Right renal cortex interstitium (tissue), 3 donors: ENCODE measurements around the gene OTUD3. TPM values are rescaled to one million over a fixed set of nuclear protein-coding genes. Genes with fewer than 3 reads are reported as not detected.
"Not testable (repeated sequence)": the region's sequence is repeated elsewhere in the genome, so short reads cannot be mapped to it uniquely, and the experiment has no call there.

Experiments
- DNase-seq, 3 donors: peaks; one replicate each; pipeline ENCODE4 v3.0.0-alpha.2; 2013; ENCODE audit warnings: low read depth in 3 of 3, low spot score in 2 of 3
- polyA plus RNA-seq, 3 donors: library from polyadenylated mRNA; unstranded; fragments of 120-200 nt; gene quantifications; one replicate each; pipeline ENCODE4 v1.2.1, GENCODE V29; 2013; ENCODE audit not compliant: insufficient read length in 3 of 3

OTUD3 gene
- polyA plus RNA-seq, 3 donors: 12.3 to 20.0 (median 16.8) TPM

DNA sequence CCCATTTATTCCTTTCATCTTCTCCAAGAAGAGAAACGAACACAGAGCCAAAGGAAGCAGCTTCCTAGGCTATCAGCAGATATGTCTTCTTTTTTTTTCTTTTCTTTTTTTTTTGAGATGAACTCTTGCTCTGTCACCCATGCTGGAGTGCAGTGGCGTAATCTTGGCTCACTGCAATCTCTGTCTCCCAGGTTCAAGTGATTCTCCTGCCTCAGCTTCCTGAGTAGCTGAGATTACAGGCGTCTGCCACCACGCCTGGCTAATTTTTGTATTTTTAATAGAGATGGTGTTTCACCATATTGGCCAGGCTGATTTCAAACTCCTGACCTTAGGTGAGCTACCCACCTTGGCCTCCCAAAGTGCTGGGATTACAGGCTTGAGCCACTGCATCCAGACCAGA is 13.6 kb upstream of the OTUD3 start:
- not testable (repeated sequence) for DNase-seq

DNA sequence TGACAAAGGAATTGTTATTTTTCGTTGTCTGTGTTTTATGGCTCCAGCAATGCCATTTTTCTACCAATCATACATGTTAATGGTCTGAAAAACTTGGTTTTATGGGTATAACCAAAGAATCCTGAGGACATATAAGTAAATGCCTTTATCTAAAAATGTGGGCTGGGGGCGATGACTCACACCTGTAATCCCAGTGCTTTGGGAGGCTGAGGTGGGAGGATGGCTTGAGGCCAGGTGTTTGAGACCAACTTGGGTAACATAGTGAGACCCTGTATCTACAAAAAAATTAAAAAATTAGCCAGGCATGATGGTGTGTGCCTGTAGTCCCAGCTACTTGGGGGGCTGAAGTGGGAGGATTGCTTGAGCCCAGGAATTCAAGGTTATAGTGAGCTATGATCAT is 12.7 kb upstream of the OTUD3 start:
- not testable (repeated sequence) for DNase-seq

DNA sequence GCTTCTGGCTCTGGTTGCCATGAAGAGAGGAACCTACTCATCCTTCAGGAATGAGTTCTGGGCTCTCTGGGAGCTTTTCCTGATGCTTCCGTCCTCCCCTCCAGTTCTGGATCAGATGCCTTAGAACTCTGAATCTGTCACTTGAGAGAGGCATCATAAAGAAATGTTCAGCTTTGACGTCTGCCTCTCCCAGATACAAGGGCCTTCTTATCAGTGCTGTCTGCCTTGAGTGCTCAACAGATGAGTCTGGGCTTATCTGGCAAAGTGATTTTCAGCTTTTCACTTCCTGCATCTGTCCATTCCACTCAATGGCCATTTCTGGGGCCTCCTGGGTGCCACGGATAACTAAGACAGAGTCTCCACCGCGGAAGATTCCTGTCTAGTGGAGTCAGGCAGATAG is 12.3 kb upstream of the OTUD3 start:
- no peak for DNase-seq

DNA sequence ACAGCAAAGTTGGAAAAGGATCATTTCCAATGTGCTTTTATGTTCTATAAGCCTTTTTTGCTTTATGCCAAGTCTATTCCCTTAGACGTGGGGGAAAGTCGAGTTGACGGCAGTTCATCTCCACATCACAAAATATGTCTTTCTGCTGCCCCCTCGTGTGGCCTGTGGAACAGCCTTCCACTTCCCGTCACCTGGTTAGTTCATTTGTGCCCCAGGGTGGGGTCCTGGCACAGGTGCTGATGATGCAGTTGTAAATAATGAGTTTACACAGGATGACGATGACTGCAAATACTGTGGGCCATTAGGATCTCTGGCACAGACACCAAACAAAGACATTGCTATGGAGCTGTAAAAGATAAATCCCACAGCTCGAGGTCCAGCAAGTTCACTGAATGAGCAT is 10.0 kb upstream of the OTUD3 start:
- no peak for DNase-seq

DNA sequence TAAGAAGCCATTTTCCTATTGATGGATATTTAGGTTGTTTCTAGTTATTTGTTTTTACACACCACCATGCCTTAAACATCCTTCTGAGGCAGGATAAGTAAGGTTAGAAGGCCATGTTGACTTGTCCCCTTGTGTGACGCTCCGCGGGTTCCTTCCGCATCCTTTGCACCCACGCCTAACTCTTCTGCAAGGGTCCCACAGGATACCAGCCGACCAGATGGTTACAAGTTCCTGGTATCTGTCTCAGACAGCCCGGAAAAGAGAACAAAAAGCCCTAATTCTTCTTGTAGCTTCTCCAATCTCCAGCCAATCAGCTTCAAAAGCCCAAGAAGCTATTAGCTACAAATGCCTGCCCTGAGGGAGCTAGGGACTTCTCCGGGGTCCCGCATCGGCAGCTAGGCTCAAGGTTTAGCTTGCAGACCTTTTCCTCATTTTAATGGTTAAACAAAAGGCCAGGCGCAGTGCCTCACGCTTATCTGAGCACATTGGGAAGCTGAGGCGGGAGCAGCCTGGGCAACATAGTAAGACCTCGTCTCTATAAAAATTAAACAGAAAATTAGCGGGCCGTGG is 4.9 kb upstream of the OTUD3 start:
- DNase-seq: no peak

DNA sequence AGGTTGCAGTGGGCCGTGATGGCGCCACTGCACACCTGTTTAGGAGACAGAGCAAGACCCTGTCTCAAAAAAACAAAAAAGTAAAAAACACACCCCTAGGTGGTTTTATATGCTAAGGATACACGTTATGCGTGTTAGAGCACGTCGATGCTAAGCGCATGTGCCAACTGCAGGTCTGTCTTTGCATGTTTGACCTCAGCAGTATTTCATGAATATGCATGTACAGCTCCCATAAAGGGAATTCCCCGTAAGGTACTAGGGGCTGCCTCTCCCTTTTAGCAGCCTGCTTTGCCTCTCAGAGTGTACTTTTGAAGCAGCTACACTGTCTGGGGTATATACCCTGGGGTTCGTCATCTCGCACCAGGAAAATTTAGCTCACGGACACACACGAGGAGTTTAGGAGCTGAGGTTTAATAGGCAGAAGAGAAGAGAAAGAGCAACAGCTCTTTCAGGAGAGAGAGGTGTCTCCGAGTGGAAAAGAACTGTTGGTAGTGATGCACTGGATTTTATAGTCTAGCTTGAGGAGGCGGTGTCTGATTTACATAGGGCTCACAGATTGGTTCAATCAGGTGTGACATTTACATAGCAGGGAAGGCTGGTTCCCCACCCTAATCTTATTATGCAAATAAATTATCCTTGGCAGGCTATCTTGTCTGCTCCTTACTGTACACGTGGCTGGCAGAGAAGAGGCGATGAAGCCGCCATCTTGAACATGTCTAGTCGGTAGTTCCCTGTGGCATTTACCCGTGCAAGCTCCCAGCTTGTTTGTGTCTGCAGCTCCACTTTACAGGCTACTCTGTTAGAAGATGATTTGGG is 4.2 kb upstream of the OTUD3 start:
- no peak for DNase-seq

DNA sequence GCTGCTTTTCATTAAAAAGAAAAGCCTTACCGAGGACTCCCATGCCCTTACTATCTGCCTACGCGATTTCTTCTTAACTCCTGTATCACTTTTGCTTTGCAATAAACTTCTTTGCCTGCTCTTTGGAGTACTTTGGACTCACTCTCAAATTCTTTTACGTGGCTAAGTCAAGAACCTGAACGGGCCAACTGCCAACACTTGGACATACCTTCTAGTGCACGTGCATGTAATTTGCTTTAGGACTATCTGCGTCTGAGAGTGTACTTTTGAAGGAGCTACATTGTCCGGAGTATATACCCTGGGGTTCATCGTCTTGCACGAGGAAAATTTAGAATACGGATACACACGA is 3.6 kb upstream of the OTUD3 start:
- DNase-seq: no peak

DNA sequence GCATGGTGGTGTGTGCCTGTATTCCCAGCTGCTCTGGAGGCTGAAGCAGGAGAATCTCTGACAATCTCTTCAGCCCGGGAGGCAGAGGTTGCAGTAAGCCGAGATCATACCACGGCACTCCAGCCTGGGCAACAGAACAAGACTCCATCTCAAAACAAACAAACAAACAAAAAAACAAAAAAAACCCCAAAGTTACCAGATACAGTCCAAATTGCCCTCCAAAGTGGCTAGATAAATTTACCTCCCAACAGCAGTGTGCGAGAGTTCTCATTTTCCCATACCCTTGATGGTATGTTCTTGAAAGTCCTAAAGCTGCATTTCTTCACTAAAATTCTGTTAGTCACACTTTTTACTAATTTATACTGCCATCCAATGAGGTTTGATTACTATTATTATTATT is 3.0 kb upstream of the OTUD3 start:
- DNase-seq: no peak

DNA sequence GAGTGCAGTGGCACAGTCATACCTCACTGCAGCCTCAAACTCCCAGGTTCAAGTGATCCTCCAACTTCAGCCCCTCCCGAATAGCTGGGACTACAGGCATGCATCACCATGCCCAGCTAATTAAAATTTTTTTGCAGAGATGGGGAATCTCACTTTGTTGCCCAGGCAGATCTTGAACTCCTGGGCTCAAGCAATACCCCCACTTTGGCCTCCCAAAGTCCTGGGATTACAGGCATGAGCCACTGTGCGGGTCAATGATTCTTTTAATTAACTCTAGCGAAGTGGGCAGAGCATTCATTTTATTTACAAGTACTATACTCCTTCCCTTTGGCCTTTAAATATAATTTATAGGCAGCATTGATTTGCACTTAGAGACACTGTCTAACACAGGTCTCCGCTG is 2.5 kb upstream of the OTUD3 start:
- peak in 1 of 3 donors; percentile 36 for DNase-seq

DNA sequence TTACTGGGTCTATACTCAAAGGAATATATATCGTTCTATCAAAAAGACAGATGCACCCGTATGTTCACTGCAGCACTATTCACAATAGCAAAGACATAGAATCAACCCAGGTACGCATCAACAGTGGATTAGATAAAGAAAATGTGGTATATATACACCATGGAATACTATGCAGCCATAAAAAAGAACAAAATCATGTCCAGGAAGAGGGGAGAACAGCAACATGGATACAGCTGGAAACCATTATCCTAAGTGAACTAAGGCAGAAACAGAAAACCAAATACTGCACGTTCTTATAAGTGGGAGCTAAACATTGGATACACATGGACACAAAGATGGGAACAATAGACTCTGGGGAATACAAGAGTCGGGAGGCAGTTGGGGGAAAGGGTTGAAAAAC is 1.4 kb upstream of the OTUD3 start:
- DNase-seq: not testable (repeated sequence)

DNA sequence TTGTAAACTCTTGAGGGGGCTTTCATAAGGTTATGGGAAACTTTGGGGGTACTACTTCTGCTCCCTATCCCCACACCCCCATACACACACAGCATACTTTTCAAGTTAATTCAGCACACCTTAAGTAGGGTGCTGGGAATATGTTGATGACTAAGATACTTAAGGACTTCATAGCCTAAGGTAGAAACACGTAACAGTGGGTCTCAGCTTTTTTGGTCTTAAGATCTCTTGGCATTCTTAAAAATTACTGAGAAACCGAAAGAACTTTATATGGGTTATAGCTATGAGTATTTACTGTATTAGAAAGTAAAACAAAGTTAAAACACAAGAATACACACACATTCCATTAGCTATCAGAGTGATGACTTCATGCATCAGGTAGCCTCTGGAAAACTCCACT is 2.1 kb downstream of the OTUD3 start:
- no peak for DNase-seq

DNA sequence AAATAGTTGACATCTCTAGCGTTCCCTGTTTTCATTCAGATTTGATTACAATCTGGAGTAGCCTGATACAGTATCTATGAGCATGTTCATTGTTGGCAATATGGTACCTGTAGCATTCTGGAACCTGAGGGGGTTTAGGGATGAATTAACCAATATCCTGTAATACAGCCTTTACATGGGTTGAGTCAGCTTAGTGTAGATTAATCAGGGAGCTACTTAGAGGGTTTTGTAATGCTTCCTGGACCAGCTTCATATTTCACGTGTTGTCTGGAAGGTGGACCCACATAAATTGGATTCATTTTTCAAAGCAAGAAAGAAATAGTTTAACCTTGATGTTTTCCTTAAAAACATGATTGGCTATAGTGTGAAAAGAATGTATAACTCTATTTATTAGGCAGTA is 3.6 kb downstream of the OTUD3 start:
- no peak for DNase-seq

DNA sequence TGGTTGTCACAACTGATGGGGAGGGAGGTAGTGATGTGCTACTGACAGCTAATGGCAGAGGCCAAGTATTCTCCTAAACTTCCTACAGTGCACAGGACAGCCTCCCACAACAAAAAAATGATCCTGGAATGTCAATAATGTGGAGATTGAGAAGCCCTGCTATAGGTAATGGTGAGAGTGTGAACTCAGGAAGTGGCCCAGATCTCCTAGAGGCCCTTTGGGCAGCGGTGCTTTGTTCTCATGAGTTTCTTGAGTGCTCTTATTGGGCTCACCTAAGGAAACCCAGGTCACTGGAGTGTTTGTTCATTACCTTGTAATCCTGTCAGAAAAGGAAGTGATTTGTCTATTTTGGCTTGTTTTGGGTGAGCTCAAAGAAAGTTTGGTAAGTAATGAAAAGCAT is 5.9 kb downstream of the OTUD3 start:
- DNase-seq: no peak

DNA sequence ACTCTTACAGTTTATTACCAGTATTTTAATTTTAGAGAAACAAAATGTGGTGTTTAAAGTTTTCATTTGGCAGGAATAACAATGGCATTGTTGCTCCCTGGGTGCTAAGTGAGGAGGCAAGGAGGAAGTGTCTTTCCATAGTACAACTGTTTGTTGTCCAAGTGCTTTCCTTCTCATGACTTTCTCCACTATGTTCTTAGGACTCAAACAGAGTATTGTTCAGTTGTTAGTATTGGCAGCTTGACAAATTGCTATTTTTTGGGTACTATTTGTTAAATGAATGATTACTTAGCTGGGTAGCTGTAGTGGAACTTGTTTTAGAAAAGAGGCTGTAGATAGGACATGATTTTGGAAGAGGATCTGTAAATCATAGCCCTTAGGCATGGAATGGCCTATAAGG is 7.5 kb downstream of the OTUD3 start:
- no peak for DNase-seq

DNA sequence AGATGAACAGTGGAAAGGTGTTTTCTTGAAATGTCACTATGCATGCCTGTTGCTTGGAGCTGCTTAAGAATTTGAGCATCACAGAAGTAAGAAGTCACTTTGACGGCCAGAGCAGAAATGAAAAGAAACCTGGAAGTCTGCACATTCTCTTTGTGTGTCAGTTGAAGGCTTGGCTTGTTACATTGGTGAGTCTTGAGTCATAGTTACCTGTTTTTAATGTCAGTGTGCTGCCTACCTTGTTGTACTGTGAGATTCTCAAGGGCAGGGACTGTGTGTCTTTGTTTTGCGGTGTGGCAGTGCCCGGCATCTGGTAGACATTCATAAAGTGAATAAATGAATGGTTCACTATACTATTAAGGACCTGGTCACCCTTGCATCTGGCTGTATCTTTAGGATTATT is 9.9 kb downstream of the OTUD3 start:
- no peak for DNase-seq

DNA sequence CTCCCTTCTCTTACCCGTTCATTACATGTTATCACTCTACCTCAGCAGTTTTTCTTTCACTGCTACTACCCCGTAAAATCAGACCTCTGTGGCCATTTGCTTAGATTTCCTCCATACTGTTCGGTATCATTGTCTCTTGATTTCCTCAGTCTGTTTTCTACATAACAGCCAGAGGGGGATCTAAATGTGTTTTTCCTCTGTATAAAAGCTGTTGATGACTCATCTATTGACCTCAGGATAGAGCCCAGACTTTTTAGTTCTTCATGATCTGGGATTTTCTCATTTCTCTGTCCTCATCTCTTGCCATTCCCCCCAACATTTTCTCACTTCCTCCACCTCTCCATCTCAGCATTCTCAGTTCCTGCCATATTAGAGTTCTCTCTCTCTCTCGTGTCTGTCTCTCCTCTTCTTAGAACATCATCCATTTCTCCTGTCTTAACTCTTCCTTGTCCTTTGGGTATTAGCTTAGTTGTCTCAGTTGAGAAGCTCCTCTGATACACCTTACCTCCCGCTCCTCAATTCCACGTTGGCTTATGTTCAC is 10.5 kb downstream of the OTUD3 start:
- no peak for DNase-seq

DNA sequence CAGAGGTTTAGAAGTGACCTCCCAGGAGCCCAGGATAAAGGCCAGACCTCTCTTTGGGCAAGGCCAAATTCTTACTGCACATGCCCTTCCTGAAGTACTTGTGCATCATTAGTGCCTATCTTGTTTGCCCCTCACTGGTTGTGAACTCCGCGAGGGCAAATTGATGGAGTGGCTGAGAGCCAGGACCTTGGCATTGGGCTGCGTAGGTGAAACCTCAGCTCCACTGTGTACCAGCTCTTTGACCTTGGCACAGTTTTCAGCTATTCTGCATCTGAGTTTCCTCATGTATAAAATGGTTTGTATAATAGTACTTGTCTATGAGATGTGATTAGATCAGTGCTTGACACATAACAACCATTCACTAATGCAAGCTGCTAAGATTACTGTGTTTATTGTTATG is 11.5 kb downstream of the OTUD3 start:
- no peak for DNase-seq

DNA sequence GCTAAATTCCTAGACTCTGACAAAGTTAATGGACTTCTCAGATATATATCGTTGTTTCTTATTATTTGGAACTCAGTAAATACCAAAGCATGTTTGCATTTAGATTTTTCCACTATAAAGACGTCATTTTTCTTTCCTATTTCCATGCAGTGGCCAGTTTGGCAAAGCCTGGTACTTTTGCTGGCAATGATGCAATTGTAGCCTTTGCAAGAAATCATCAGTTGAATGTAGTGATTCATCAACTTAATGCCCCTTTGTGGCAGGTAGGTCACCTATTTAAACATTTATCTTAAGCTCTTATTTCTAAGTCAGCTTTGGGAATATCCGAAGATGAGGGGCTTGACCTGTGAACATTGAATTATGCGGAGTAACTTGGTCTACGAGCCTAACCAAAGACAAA is 12.0 kb downstream of the OTUD3 start:
- DNase-seq: no peak

DNA sequence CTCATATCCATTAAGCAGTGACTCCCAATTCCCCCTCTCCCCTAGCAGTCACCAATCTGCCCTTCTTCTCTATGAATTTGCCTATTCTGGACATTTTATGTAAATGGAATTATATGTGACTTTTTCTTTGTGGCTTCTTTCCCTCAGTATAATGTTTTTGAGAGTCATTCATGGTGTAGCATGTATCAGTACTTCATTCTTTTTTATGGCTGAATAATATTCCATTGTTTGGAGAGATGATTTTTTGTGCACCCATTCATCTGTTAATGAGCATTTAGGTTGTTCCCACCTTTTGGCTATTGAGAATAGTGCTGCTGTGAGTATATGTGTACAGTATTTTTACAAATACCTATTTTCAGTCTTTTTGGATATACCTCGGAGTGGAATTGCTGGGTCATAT is 19.5 kb downstream of the OTUD3 start:
- no peak for DNase-seq

DNA sequence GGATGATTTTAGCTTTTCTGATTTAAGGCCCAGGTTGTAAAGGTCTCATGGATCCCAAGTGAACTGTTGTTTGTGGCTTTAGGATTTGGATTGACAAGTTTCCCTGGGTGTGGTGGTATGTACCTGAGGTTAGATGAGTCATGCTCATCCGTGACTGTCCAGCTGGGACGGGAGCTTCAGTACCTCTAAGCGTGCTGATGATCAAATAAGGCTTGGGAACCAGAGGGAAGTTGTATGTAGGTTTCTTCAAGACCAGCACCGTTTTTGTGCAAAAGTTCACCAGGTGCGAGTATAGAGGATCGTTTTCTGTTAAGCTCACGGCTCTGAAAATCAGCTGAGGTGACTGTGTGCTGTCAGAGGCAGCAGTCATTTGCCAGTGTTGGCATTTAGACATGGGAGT is 21.4 kb downstream of the OTUD3 start:
- DNase-seq: no peak

DNA sequence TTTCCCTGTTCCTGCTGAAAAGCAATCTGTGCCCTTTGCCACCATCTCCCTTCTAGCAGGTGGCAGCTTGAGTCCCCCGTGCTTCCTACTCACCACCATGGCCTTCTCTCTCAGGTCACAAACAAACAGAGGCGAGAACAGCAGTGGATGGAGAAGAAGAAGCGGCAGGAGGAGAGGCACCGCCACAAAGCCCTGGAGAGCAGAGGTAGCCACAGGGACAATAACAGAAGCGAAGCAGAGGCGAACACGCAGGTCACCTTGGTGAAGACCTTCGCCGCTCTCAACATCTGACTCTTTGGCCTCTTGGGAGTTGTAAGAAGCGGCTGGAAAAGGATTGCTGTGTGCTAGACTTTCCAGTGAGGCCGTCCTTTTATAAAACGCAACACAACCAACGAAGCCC is 25.3 kb downstream of the OTUD3 start:
- no peak for DNase-seq

DNA sequence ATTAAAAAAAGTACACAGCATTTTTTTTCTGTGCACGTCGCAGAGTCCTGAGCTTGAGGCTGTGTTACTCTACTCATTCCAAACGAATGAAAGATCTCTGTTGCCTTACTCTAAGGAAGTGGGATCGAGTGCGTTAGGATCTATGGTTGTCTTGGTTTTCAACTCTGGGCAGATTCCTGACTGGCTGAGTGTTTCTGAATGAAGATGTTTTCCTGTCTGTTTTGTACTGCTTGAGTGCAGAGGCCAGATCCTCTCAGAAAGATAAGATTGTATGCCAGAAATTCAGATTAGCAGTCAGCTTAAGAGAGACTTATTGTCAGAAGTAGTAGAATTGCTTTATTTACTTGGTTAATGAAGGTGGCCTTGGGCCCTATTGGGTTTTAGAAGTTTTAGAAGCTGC is 27.2 kb downstream of the OTUD3 start:
- no peak for DNase-seq

DNA sequence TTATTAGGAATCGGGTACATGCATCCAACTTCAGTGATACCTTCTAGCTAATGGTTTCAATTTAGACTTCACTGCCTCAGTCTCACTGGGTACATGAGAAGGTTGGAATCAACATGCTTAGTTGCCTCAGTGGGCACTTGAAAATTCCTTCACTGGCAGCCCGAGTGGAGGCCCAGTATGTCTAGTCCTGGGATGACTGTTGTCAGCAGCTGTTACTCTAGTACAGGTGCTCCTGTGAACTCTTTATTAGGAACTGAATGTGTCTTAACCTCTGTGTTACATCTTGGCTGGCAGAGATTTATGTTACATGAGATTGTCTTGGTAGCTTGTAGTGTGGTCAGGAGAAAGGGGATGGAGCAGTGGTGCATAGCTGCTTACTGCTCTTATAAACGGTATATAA is 27.8 kb downstream of the OTUD3 start:
- no peak for DNase-seq
